IPS-NIHi7 (cell line): Measurements from ENCODE around the gene MSI2.
"Not testable (repeated sequence)": the region's sequence is repeated elsewhere in the genome, so short reads cannot be mapped to it uniquely, and the experiment has no call there.

Experiments used
- DNase-seq: peaks from one replicate; pipeline ENCODE4 v3.0.0; 2012; ENCODE audit warnings: mixed read lengths; ENCODE audit errors: extremely low spot score

MSI2 gene

GRCh38 chr17:57480438-57481196, 224.3 kb downstream of the MSI2 start:
- DNase-seq = no peak

GRCh38 chr17:57481910-57482391, 225.6 kb downstream of the MSI2 start:
- no peak for DNase-seq

- no peak for DNase-seq
Measured at GRCh38 chr17:57482657-57483056, 226.3 kb downstream of the MSI2 start.

- DNase-seq = no peak
Measured at GRCh38 chr17:57484081-57484666, 227.9 kb downstream of the MSI2 start.

GRCh38 chr17:57484826-57485565, 228.7 kb downstream of the MSI2 start:
- no peak for DNase-seq

- no peak for DNase-seq
Measured at GRCh38 chr17:57485566-57485865, 229.2 kb downstream of the MSI2 start.

- DNase-seq = no peak
Measured at GRCh38 chr17:57485916-57486881, 229.9 kb downstream of the MSI2 start.

GRCh38 chr17:57486882-57487301, 230.6 kb downstream of the MSI2 start:
- DNase-seq = no peak

GRCh38 chr17:57487573-57487972, 231.2 kb downstream of the MSI2 start:
- no peak for DNase-seq

GRCh38 chr17:57488856-57489255, 232.5 kb downstream of the MSI2 start:
- DNase-seq = no peak

- DNase-seq = no peak
Measured at GRCh38 chr17:57489321-57489720, 233.0 kb downstream of the MSI2 start.

- no peak for DNase-seq
Measured at GRCh38 chr17:57490111-57490845, 234.0 kb downstream of the MSI2 start.

GRCh38 chr17:57490890-57491289, 234.6 kb downstream of the MSI2 start:
- DNase-seq = no peak

GRCh38 chr17:57493171-57493570, 236.8 kb downstream of the MSI2 start:
- DNase-seq = no peak

GRCh38 chr17:57493625-57494024, 237.3 kb downstream of the MSI2 start:
- no peak for DNase-seq

GRCh38 chr17:57494443-57494842, 238.1 kb downstream of the MSI2 start:
- no peak for DNase-seq

GRCh38 chr17:57495771-57496170, 239.4 kb downstream of the MSI2 start:
- DNase-seq = no peak

GRCh38 chr17:57496382-57496781, 240.1 kb downstream of the MSI2 start:
- no peak for DNase-seq

GRCh38 chr17:57498443-57498842, 242.1 kb downstream of the MSI2 start:
- no peak for DNase-seq

GRCh38 chr17:57499221-57499620, 242.9 kb downstream of the MSI2 start:
- not testable (repeated sequence) for DNase-seq

- DNase-seq = no peak
Measured at GRCh38 chr17:57499648-57500049, 243.3 kb downstream of the MSI2 start.
